LNCAP (cell line): Measurements from ENCODE around the gene RING1.

ENCODE experiments used
- CTCF ChIP-seq: fragments of 450-650 bp; IDR thresholded peaks from 2 replicates; pipeline ENCODE4 v1.5.1; 2017; ENCODE audit warnings: mild to moderate bottlenecking

The RING1 gene

GRCh38 chr6:33170176-33171015, 37.9 kb upstream of the RING1 start:
- TF ChIP-seq CTCF: no peak

GRCh38 chr6:33171016-33171879, 37.1 kb upstream of the RING1 start:
- TF ChIP-seq CTCF: no peak

GRCh38 chr6:33171880-33172687, 36.2 kb upstream of the RING1 start:
- no peak for TF ChIP-seq CTCF

GRCh38 chr6:33172688-33173534, 35.4 kb upstream of the RING1 start:
- peak; percentile 57 for TF ChIP-seq CTCF

GRCh38 chr6:33173535-33174180, 34.6 kb upstream of the RING1 start:
- TF ChIP-seq CTCF: no peak

- no peak for TF ChIP-seq CTCF
Observed at GRCh38 chr6:33174784-33175183, 33.5 kb upstream of the RING1 start.
